ENCODE data around the gene MAP1A. TPM values are rescaled to one million over a fixed set of nuclear protein-coding genes. Genes with fewer than 3 reads are reported as not detected.

Gene MAP1A
- total RNA-seq: 14.3 TPM

GRCh38 chr15:43517354-43518196, at the start of gene MAP1A:
TSS of gene MAP1A (plus strand) at chr15:43517608. CDS start at chr15:43521474, 3,866 bp downstream.
- DNase-seq: peak; percentile 67

GRCh38 chr15:43469867-43470266, 47.5 kb upstream of the MAP1A start:
- no peak for DNase-seq

GRCh38 chr15:43471975-43472374, 45.4 kb upstream of the MAP1A start:
- DNase-seq: no peak

- no peak for DNase-seq
Observed at GRCh38 chr15:43473885-43474284, 43.5 kb upstream of the MAP1A start.

- peak; percentile 58 for DNase-seq
Observed at GRCh38 chr15:43483297-43484128, 33.9 kb upstream of the MAP1A start.

- no peak for DNase-seq
Observed at GRCh38 chr15:43484455-43484854, 33.0 kb upstream of the MAP1A start.

- no peak for DNase-seq
Observed at GRCh38 chr15:43487271-43487895, 30.0 kb upstream of the MAP1A start.

GRCh38 chr15:43488790-43489189, 28.6 kb upstream of the MAP1A start:
- no peak for DNase-seq

DNA sequence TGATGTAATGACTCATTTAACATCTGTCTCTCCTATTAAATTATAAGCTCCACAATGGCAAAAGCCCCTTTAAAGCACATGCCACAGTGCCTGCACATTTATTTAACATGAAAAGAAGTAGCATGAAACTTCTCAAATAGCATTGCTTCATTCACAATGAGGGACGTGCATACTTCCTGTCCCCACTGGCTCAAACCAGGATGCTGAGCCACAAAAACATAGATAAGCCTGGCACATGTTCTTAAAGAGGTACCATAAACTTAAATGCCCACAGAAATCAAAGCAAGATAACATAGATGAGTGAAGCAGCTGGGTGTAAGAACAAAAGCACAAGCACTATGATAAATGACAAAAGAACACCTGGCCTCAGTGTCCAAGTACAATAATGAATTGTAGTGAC, 28.2 kb upstream of the MAP1A start:
- DNase-seq: no peak

DNA sequence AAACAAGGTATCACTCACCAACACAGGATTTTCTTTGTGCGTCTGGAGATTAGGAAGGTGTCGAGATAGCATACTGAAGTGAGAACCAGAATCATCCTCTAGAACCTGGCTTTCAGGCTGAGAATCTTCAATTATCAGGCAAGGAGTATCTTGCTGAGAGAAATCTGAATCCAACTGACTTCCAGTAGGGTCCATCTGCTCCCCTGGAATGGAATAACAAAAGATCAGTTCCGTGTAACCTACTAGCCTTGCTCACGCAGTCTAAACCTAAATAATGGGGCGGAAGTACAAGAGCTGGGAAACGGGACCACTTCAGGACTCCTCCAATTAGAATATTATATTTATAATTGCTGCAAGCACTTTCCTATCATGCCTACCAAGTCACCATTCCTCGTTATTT, 25.1 kb upstream of the MAP1A start:
- DNase-seq: no peak

DNA sequence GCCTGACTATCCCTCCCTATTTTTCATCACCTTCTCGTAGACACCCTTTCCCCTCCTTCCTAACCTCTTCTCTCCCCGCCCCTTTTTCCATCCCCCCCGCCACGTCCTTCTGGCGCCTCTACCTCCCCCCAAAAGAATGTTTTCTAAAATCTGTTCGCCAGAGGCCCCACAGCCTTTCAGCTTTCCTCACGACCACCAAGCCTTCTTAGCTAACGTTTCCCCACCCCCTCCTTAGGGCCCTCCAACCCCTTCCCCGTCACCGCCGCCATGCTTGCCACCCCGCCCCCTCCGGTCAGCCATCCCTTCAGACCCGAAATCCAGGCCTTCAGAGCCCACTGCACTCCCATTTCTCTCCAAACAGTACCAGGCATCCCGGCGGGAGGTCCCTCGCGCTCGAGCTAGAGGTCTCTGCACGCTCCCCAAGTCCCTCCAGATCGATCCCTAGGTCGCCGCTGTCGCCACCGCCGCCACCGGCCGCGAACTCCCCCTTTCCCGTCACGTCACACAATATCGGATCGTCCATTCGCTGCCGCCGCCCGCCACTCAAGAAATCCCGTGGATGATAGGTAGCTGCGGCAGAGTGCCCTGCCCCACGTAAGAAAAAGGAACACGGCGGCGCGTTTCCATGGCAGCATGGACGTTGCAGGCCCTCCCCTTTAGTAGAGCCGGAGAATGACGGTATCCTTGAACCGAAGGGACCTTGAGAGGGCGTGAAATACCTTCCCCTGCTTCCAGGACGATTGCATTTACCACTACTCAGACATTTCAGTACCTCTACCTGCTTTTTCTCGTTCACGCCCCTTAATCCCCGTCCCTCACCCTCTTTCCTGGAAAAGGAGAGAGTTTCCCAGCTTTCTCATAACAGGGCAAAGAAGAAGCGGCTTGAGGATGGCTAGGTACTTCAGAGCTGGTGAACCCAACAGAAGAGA, 24.5 kb upstream of the MAP1A start, which contains the start of gene TP53BP1:
TSS of gene TP53BP1 (minus strand) at position 484 of the 929 bp plus-strand sequence. CDS start at position 371, 113 bp downstream.
- peak; percentile 93 for DNase-seq

DNA sequence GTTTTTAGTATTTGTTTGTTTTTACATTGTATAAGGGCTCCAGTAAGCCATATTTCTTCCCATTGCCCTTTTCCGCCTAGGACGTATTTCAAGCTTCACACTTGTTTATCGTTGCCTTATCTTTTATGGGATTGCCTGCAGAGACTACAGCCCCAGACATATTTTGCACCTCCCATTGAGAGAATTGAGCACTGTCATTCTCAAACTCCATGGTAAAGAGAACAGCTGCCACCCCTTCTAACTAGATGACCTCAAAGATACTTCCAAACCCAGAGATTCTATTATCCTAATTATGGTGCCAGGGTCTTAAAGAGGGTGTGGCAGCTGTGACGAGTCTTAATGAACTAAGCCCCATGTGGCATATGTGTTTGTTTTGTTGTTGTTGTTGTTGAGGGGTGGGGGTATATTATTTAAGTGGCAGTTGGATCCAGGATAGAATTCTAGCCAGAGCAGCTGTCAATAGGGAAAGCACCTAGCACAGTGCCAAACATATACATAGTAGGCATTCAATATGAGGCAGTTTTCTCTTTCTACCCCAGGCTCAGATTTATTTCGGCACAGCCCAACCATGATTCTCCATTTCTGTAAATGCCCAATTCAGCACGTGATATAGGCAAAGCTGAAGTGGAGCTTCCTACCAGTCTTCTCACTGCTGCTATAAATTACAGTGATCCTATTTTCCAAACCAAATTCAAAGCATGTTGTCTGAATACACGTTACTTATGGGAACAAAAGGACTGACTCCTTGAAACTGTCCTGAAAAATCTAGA, 23.5 kb upstream of the MAP1A start:
- no peak for DNase-seq

DNA sequence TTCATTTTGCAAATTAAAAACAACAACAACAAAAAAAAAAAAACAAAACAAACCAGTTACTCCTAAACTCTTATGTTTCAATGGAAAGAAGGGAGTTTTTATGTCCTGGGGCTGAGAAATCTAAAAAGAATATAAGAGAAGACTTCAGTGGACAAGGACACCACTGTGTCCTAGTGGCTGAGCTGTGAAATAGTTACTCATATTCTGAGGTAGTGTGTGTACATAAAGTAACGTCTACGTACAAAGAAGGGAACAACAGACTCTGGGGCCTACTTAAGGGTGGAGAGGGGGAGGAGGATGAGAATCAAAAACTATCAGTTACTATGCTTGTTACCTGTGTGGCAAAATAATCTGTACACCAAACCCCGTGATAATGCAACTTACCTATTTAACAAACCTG, 18.4 kb upstream of the MAP1A start:
- no peak for DNase-seq

GRCh38 chr15:43499635-43500034, 17.8 kb upstream of the MAP1A start:
- no peak for DNase-seq

GRCh38 chr15:43505738-43506137, 11.7 kb upstream of the MAP1A start:
- DNase-seq: peak; percentile 83

GRCh38 chr15:43508421-43508820, 9.0 kb upstream of the MAP1A start:
- DNase-seq: no peak

DNA sequence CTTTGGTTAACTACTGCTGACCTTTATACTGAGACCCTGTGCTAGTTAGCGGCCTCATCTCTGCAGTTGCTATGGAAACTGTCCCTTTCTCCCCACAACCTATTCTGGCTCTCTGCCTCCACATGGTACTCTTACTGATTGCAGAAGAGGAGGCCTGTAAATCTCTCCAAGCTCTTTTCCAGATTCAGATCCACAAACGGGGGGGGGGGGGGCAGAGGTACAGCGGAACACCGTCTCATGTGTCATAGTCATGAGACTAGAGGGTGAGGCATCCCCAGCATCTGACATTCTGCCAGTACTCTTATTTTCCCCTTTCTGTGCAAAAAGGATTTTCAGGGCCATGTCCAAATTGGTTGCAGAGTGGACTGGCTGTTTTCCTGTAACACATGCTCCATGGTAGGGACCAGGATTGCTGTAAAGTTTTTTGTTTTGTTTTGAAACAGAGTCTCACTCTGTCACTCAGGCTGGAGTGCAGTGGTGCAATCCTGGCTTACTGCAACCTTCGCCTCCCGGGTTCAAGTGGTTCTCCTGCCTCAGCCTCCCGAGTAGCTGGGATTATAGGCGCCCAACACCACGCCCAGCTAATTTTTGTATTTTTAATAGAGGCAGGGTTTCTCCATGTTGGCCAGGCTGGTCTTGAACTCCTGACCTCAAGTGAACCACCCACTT, 8.3 kb upstream of the MAP1A start:
- DNase-seq: no peak

DNA sequence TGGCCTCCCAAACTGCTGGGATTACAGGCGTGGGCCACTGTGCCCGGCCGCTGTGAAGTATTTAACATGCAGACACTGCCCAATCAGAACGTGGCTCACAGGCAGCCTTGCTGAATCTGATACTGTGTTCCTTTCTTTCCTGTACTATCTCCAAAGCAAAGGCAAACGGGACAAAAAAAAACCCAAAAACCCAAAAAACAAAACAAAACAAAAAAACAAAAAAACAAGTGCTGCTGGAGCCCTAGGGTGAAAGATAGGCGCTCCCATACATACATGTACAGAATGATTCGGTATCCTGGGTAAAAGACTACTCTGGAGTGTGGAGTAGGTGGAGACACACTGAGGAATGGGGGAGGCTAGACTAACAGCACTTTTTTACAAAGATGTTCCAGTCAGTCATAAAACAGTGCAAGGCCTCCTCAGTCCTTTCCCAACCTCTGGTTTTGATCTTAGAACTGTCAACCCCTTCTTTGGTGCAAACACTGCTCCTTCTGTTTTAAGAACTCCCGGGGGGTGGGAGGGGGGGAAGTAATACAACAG, 7.7 kb upstream of the MAP1A start:
- DNase-seq: peak; percentile 37

DNA sequence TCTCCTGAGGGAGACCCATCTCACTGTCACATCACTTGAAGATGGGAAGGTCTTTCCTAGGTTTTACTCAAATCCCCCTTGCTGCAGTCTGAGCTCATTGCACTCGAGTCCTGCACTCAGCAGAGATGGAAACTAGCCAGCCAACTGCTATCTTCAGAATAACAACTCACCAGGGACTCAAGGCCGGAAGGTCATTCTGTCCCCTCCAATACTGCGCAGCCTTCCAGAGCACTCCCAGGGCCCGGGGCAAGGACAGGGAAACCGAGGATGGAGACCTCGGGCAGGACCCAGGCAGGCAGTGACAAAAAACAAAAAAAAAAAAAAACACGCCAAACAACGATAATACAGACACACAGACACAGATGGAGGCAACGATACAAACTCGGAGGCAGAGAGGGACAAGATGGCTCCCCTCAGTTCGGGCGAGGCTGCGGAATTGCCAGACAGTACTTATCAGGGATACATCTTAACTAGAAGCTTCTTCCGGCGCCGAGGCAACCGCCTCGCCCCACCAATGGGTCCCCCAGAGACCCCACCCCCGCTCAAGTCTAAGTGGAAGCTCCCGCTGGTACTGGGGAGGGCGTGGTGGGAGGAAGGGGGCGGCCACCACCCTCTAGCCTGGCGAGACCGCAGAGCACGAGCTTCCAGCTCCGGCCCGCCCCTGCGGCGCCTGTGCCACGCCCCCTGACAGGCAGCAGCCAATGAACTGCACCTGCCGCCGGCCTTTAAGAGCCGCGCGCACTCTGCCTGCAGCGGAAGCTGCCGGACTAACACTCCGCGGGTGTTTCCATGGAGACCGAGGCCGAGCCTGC, 7.0 kb upstream of the MAP1A start:
- peak; percentile 98 for DNase-seq

All from skin of body (tissue), 2 donors.